GM06990 (cell line): ENCODE results near the gene FAM9C.

ENCODE experiments used
- DNase-seq: peaks from one replicate; pipeline ENCODE4 v3.0.0-alpha.2; 2011; ENCODE audit not compliant: insufficient read length; ENCODE audit errors: extremely low read depth
- H3K27me3 ChIP-seq: replicated peaks from 2 replicates; pipeline ENCODE4 v1.6.0; 2011; ENCODE audit warnings: low read length; ENCODE audit not compliant: control insufficient read depth, insufficient read depth
- H3K36me3 ChIP-seq: 2 replicates; pipeline ENCODE4 v1.5.1; 2011; ENCODE audit warnings: low read length; ENCODE audit not compliant: control insufficient read depth, insufficient read depth
- H3K4me3 ChIP-seq: replicated peaks from 2 replicates; pipeline ENCODE4 v1.5.1; 2011; ENCODE audit warnings: low read depth, mild to moderate bottlenecking, control low read depth, low read length
- TF ChIP-seq, protein P1 (sequence below): IDR thresholded peaks from 2 replicates; pipeline ENCODE4 v1.5.1; 2011; ENCODE audit warnings: low read length, control low read depth, mild to moderate bottlenecking, inconsistent platforms; ENCODE audit not compliant: insufficient read depth, poor library complexity, severe bottlenecking

The FAM9C gene

DNA sequence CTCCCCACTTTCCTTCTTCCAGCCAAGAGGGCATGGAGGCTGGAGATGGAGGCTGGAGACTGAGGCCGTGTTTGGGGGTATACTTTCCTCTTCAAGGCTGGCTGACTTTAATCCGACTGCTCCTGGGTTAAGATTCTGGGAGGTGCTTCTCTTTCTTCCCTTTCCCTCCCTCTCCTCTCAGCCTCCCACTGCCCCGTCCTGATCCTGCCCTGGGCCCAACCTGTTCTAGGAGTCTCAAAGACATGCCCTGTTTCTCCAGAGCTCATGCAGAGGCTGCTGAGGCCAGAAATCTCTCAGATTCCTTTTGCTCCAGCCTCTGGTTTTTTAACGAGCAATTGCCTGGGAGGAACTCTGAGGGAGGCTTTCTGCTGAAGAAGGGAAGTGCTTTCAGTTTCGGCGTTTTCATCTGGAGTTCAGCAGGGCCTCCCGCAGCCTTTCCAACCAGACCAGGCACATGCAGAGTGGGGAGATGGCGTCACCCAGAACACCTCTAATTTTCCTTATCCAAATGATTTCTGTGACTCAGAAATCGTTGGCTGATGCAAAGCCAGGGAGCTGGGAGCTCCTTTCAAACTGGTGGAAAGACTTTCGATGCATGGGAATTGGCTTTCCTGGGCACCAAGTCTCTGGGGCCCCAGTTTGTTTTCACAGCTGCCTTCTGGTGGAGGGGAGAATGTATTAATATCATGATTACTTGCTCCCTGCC, 34.5 kb upstream of the FAM9C start:
- DNase-seq = no peak
- H3K36me3 ChIP-seq = no peaks in the 10 kb centered on the region
- H3K27me3 ChIP-seq = no peaks in the 10 kb centered on the region
- no peak overlapping the region for H3K4me3 ChIP-seq
- TF ChIP-seq, protein P1, sequence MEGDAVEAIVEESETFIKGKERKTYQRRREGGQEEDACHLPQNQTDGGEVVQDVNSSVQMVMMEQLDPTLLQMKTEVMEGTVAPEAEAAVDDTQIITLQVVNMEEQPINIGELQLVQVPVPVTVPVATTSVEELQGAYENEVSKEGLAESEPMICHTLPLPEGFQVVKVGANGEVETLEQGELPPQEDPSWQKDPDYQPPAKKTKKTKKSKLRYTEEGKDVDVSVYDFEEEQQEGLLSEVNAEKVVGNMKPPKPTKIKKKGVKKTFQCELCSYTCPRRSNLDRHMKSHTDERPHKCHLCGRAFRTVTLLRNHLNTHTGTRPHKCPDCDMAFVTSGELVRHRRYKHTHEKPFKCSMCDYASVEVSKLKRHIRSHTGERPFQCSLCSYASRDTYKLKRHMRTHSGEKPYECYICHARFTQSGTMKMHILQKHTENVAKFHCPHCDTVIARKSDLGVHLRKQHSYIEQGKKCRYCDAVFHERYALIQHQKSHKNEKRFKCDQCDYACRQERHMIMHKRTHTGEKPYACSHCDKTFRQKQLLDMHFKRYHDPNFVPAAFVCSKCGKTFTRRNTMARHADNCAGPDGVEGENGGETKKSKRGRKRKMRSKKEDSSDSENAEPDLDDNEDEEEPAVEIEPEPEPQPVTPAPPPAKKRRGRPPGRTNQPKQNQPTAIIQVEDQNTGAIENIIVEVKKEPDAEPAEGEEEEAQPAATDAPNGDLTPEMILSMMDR = no peak

- no peaks in the 10 kb centered on the region for H3K27me3 ChIP-seq
- no peaks in the 10 kb centered on the region for H3K36me3 ChIP-seq
- no peak overlapping the region for H3K4me3 ChIP-seq
- TF ChIP-seq, protein P1 = no peak
- no peak for DNase-seq
Measured at GRCh38 chrX:13077168-13077567, 32.7 kb upstream of the FAM9C start.

- Histone ChIP-seq H3K36me3 (no peaks in the 10 kb centered on the region), H3K27me3 (no peaks in the 10 kb centered on the region), H3K4me3 (no peak overlapping the region)
- TF ChIP-seq, protein P1 = no peak
- DNase-seq = peak; percentile 54
Measured at GRCh38 chrX:13076176-13076961, 31.9 kb upstream of the FAM9C start.

- Histone ChIP-seq H3K4me3 (no peak overlapping the region), H3K27me3 (no peaks in the 10 kb centered on the region), H3K36me3 (no peaks in the 10 kb centered on the region)
- TF ChIP-seq, protein P1 = no peak
- DNase-seq = peak; percentile 72
Measured at GRCh38 chrX:13074297-13075262, 30.2 kb upstream of the FAM9C start.

DNA sequence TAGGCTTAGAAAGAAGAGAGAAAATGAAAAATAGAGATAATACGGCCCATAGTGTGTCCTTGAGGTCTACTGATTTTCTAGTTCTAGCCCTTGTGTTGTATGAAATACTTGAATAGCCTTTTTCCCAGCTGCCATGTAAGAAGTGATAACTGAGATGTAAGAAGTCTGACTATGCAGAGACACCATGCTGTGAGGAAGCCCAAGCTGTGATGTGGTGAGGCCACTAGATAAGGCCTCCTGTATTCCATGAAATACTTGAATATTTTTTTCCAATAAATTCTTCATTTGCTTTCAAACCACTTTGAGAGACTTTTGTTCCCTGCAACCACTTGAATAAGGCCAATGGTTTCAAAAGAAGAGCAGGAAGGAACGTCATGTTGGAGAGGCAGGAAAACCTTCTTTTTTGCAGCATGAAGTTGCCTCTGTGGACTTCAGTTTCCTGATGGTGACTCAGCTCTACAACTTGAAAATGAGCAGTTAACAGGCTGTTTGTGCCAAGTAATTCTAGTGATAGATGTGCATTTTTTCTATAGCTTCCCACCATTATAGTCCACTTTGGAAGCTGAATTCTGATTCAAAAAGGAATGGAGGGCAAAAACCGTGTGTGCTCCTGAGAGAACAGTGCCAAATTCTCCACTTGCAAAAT, 25.5 kb upstream of the FAM9C start:
- DNase-seq = no peak
- no peak overlapping the region for H3K4me3 ChIP-seq
- H3K27me3 ChIP-seq = no peaks in the 10 kb centered on the region
- TF ChIP-seq, protein P1 = no peak
- no peaks in the 10 kb centered on the region for H3K36me3 ChIP-seq
